Measurements from ENCODE around the gene ITIH1.
"Not testable (repeated sequence)": the region's sequence is repeated elsewhere in the genome, so short reads cannot be mapped to it uniquely, and the experiment has no call there.

The ITIH1 gene, protein sequence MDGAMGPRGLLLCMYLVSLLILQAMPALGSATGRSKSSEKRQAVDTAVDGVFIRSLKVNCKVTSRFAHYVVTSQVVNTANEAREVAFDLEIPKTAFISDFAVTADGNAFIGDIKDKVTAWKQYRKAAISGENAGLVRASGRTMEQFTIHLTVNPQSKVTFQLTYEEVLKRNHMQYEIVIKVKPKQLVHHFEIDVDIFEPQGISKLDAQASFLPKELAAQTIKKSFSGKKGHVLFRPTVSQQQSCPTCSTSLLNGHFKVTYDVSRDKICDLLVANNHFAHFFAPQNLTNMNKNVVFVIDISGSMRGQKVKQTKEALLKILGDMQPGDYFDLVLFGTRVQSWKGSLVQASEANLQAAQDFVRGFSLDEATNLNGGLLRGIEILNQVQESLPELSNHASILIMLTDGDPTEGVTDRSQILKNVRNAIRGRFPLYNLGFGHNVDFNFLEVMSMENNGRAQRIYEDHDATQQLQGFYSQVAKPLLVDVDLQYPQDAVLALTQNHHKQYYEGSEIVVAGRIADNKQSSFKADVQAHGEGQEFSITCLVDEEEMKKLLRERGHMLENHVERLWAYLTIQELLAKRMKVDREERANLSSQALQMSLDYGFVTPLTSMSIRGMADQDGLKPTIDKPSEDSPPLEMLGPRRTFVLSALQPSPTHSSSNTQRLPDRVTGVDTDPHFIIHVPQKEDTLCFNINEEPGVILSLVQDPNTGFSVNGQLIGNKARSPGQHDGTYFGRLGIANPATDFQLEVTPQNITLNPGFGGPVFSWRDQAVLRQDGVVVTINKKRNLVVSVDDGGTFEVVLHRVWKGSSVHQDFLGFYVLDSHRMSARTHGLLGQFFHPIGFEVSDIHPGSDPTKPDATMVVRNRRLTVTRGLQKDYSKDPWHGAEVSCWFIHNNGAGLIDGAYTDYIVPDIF

DNA sequence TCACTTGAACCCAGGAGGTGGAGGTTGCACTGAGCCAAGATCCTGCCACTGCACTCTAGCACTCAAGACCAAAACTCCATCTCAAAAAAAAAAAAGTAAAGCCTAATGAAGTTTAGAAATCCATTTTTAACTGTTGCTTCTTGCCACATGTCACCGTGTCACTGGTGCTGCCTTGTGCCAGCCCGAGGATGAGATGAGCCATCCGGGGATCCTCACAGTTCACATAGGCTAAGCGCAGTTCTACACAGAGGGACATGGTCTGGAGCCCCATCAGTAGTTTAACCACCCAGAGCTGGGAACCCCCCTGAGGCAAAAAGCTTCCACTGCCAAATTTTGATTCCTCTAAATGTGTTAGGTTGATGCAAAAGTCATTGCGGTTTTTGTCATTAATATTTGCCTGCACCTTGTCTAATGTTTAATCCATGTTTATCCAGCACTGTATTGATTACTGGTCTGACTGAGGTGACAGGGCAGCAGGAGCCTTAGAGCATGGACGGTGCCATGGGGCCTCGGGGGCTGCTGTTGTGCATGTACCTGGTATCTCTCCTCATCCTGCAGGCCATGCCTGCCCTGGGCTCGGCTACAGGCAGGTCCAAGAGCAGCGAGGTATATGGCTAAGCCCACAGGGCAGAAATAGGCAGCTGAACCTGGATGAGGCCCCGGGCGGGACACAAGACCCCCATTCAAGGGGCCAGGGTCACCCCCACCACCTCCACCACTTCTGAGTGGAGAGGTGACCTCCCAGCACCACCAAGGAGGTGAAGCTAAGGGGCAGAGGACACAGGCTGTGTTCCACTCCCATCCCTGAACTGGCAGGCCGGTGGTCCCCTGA lies at the start of gene ITIH1:
ITIH1 (plus strand) TSS at position 473 of the 832 bp plus-strand sequence; CDS start at position 490, 17 bp downstream.
- TF ChIP-seq, protein P1, sequence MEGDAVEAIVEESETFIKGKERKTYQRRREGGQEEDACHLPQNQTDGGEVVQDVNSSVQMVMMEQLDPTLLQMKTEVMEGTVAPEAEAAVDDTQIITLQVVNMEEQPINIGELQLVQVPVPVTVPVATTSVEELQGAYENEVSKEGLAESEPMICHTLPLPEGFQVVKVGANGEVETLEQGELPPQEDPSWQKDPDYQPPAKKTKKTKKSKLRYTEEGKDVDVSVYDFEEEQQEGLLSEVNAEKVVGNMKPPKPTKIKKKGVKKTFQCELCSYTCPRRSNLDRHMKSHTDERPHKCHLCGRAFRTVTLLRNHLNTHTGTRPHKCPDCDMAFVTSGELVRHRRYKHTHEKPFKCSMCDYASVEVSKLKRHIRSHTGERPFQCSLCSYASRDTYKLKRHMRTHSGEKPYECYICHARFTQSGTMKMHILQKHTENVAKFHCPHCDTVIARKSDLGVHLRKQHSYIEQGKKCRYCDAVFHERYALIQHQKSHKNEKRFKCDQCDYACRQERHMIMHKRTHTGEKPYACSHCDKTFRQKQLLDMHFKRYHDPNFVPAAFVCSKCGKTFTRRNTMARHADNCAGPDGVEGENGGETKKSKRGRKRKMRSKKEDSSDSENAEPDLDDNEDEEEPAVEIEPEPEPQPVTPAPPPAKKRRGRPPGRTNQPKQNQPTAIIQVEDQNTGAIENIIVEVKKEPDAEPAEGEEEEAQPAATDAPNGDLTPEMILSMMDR (IDR thresholded peaks at IDR 0.05; ENCODE audit: insufficient read depth, low read depth, low read length, missing control alignments): no peak
- DNase-seq (ENCODE audit: low read depth): no peak
- no peak within 1 kb of the TSS for H3K4me3 ChIP-seq (ENCODE audit: low read depth, low read length)

DNA sequence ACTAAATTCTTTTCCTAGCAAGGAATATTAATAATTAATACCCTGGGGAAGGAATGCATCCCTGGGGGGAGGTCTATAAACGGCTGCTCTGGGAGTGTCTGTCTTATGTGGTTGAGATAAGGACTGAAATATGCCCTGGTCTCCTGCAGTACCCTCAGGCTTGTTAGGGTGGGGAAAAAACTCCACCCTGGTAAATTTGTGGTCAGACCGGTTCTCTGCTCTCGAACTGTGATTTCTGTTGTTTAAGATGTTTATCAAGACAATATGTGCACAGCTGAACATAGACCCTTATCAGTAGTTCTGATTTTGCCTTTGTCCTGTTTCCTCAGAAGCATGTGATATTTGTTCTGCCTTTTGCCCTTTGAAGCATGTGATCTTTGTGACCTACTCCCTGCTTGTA lies 48.6 kb upstream of the ITIH1 start:
- DNase-seq (ENCODE audit: low read depth); H3K4me3 ChIP-seq (ENCODE audit: low read depth, low read length): not testable (repeated sequence)

DNA sequence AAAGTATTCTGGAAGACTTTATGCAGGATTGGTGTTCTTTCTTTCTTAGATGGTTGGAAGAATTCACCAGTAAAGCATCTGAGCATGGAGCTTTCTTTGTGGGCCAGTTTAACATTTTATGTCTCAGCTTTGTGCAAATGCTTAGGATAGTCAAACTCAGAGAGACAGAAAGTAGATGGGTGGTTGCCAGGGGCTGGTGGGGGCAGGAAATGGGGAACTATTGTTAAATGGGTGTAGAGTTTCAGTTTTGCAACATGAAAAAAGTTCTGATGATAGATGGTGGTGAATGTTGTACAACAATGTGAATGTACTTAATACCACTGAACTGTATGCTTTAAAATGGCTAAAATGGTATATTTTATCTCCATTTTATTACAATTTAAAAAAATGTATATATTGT lies 46.7 kb upstream of the ITIH1 start:
- no peak overlapping the region for H3K4me3 ChIP-seq (ENCODE audit: low read depth, low read length)
- DNase-seq (ENCODE audit: low read depth): peak; percentile 59
- TF ChIP-seq, protein P1 (IDR thresholded peaks at IDR 0.05; ENCODE audit: insufficient read depth, low read depth, low read length, missing control alignments): no peak

DNA sequence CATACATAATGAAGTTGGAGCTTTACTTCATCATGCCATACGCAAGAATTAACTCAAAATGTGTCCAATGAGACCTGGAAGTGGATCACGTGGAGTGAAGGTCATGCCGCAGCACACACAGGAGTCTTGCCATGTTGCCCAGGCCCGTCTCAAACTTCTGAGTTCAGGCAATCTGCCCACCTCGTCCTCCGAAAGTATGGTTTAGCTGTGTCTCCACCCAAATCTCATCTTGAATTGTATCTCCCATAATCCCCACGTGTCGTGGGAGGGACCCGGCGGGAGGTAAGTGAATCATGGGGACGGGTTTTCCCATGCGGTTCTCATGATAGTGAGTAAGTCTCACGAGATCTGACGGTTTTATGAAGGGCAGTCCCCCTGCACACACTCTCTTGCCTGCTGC lies 45.8 kb upstream of the ITIH1 start:
- TF ChIP-seq, protein P1 (IDR thresholded peaks at IDR 0.05; ENCODE audit: insufficient read depth, low read depth, low read length, missing control alignments): no peak
- DNase-seq (ENCODE audit: low read depth): no peak

DNA sequence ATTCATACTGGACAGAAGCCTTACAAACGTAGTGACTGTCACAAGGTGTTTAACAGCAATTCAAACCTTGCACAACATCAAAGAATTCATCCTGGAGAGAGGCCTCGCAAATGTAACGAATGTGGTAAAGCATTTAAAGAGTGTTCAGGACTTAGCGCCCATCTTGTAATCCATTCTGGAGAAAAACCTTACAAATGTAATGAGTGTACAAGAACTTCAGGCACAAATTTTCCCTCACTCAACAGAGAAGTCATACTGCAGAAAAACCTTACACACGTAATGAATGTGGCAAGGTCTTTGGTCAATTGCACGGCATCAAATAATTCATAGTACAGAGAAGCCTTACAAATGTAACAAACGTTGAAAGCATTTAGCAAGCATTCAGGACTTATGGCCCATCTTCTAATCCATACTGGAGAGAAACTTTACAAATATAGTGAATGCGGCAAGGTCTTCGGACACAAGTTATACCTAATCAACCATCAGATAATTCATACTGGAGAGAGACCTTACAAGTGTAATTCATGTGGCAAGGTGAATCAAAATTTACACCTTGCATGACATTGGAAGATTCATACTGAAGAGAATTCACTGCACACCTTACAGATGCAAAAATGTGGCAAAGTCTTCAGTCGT lies 44.0 kb upstream of the ITIH1 start:
- TF ChIP-seq, protein P1 (IDR thresholded peaks at IDR 0.05; ENCODE audit: insufficient read depth, low read depth, low read length, missing control alignments): no peak
- H3K4me3 ChIP-seq (ENCODE audit: low read depth, low read length): no peak overlapping the region
- no peak for DNase-seq (ENCODE audit: low read depth)

More for the DNA sequence above, 45.8 kb upstream of the ITIH1 start:
- no peak overlapping the region for H3K4me3 ChIP-seq (ENCODE audit: low read depth, low read length)

DNA sequence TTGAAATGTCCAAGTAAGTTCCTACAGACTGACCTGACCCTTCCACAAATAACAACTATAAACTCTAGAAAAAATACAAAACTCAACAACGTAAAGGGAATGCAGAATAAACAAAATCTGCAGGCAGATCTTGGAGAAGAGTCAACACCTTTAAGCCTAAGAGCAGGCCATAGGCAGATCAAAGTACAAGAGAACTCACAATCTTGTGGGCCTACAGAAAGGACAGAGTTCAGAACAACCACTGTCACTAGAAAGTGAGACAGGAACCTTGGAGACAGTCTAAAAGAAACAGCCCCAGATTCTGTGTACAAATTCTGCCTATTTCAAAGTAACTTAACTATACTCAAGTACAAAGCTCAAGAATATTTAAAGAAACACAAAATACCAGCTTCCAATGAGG lies 37.7 kb upstream of the ITIH1 start:
- no peak overlapping the region for H3K4me3 ChIP-seq (ENCODE audit: low read depth, low read length)
- no peak for DNase-seq (ENCODE audit: low read depth)
- TF ChIP-seq, protein P1 (IDR thresholded peaks at IDR 0.05; ENCODE audit: insufficient read depth, low read depth, low read length, missing control alignments): no peak
